ENCODE results near the gene THOC3.
"Not testable (repeated sequence)": the region's sequence is repeated elsewhere in the genome, so short reads cannot be mapped to it uniquely, and the experiment has no call there.

THOC3 gene

DNA sequence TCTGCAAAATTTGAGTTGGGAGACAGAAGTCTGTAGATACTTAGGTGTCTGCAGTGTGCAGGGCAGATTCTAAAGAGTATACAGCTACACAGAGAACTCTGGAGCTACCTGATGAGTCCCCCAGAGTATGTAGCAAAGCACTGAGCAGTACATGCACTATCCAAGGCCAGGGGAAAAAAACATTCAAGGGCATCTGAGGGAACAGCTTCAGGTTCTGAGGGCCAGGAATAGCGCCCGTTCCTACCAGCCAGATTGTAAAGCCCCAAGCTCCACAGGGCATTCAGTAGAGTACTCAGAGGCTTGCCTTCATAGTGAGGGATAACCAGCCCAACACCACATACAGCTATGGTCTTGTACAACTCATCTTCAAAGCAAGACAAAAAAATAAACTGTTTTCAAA, 27.5 kb downstream of the THOC3 start:
- DNase-seq (ENCODE audit: low read depth) = not testable (repeated sequence)

DNA sequence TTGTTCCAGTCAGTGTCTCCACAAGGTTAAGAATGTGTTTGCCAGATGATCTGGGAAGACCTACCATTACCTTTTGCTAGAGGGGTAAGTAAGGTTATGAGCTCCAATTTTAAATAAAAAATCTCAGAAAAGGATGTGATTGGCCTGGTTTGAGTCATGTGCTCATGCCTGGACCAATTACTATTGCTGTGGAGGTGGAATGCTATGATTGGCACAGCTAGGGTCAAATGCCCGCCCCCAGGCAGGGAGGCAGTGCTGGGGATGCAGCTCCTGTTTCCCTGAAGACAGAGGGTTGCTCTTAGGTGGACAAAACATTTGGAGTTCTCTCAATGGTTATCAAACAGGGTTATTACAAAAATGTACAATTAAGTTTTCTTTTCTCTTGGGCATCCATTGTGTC, 29.6 kb downstream of the THOC3 start:
- not testable (repeated sequence) for DNase-seq (ENCODE audit: low read depth)

DNA sequence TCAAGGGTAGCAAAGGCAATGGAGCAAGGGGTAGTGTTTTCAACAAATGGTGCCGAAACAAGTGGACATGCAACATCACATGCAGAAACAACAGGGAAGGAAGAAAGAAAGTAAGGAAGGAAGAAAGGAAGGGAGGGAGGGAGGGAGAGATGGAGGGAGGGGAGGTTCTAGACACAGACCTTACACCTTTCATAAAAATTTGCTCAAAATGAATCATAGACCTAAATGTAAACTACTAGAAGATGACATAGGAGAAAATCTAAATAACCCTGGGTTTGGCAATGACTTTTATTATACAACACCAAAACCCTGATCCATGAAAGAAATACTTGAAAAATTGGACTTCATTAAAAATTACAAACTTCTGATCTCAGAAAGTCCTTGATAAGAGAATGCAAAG, 39.4 kb downstream of the THOC3 start:
- DNase-seq (ENCODE audit: low read depth) = not testable (repeated sequence)

DNA sequence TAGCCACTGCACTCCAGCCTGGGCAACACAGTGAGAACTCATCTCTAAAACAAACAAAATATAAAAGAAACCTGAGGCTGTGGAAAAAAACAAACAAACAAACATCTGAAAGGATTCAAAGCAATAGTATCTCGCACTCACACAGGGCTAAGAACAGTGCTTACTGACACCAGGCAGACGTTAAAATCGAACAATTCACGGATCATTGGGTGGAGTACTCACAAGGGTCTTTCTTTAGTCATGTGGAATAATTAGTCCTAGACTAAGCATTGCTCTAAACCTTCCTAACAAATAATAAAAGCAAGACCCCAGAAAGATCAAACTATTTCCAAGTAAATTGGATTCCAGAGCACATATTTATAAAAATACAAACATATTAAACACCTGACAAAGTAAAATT, 43.0 kb downstream of the THOC3 start:
- not testable (repeated sequence) for DNase-seq (ENCODE audit: low read depth)

DNA sequence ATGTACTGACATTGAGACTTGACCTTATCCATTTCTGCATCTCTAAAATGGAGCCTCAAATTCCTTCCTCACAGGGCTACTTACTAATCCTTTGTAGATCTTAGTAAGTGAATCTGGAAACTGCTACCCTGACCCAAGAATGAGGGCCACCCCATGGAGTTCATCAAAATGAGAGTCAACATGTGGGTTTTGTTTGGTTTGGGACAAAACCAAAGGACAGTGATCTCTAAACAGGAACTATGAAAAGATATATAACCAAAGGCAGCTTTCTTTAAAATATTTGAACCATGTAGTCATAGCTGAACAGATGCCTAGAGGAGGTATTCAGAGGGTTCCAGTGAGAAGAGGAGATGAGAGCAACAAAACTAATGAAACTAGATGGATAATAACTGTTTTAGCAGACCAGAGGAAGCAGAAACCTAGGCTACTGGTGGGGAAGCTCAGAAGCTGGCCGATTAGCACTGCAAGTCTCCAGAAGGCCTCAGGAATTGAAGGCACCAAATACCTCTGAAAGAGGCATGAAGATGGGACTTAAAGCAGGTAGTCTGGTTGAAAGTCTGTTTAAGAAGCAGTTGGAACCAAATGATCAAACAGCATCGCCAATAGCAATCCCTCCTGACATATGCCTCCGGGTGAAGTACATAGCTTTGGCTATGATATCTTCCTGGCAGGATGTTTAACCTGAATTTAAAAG, 45.8 kb downstream of the THOC3 start:
- peak; percentile 89 for DNase-seq (ENCODE audit: low read depth)

DNA sequence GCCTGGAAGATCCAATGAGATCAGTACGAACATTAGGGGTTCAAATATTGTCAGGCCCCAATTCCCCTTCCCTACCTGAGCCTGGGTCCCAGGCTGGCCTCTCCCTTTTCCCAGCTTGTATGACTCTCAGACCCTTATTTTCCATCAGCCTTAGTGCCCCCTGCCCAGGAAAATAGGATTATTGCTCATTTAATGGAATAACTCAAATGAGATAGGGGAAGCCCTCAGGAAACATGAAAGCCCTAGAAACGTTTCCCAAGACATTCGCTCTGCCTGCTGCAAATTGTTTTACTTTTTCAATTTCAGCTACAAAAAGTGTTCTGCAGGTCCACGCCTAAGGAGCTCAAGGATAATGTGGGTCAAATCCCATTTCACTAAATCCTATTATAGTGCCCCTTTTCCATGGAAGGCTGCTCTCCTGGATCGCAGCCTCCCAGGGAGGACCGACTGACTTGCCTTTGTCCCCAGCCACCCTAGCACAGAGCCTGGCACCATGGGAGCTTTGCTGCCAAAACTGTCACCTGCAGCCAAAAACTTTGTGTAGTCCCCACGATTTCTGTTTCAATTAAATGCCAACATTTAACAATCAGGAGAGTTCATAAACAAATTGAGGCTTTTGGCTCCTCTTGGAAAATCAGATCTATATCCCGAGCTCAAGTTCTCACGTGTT, 46.9 kb downstream of the THOC3 start:
- DNase-seq (ENCODE audit: low read depth) = no peak

DNA sequence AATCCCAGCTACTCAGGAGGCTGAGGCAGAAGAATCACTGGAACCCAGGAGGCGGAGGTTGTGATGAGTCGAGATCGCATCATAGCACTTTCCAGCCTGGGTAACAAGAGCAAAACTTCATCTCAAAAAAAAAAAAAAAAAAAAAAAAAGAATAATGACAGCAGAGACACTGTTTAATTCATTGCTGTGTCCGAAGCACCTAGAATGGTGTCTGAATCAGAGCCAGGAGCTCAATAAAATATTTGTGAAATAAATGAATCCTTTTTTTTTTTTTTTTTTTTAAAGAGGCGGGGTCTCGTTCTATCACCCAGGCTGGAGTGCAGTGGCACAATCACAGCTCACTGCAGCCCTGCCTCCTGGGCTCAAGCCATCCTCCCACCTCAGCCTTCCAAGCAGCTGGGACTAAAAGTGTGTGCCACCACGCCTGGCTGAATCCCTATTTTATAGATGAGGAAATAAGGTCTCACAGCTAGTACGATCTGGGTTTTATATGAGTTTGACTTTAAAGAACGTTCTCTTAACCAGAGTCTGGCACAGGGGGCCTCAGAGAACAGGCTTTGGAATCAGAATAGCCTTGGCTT, 47.8 kb downstream of the THOC3 start:
- DNase-seq (ENCODE audit: low read depth) = peak; percentile 49

DNA sequence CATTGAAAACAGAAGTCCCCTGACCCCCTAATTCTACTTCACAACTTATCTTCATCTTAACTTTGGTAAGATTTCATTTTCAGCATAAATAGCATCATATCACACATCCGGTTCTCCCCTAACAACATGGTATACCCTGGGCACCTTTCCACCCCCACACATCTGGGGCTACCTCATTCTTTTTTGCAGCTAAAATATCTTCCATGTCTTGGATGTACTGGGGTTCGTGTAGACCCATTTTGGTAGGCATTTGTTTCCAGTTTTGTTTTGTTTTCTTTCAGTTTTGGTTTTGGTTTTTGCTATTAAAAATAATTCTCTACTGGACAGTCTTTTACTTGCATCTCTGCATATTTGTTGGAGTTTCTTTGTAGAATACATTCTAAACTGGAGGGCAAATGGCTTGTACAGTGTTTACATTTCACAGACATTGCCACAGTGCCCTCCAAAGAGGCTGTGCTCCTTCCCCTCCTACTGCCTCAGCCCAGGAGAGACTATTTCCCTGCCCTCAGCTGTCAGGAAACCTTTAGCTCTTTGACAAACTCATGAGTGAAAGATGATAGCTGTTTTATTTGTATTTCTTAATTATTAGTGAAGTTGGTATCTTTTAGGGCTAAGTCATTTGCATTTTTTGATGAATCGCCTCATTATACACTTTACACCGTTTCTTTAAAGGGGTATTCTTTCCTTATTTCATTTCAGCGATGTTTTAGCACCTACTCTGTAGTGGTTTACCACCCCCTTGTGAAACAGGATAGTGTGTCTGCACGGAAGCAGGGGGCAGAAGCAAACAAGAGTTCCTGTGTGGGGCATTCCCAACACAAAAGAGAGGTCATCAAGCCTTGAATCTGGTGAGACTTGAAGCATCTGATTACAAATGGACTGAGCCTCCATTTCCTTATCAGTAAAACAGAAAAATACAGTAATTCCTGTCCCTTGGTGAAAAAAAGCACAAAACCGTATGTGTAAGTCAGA, 52.8 kb downstream of the THOC3 start:
- not testable (repeated sequence) for DNase-seq (ENCODE audit: low read depth)

DNA sequence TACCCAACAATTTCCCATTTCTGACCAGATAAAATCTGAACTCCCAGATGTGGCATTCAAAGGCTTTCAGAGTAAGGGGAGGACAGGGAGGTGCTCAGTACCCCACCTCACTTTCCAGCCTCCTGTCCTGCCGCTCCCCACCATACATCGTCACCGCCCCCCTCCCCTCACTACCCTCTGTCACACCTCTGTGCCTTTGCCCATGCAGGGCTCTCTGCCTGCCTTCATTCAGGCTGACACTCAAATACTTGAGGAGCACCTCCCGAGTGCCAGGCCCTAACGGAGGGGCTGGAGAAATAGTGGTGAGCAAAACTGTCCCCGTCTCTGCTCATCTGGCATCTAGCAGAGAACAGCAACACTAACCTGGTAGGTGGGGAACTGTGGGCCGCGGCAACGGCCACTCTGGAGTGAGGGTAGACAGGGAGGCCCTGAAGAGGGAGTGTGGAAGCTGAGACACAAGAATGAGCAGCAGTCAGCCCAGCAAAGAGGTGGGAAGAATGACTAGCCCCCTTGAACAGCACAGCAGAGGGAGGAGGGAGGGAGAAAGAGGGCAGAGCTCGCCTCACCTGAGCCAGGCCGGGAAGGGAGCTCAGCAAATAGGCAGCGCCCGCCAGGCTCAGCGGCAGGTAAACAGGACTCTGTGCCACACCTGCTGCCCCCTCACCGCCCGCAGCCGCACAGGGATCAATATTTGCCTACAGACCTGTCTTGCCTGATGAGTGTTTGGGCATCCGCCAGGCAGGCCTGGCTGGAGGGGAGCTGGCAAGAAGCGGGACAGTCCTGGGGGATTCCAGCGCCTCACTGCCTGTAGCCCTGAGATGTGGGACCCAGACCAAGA, 54.1 kb downstream of the THOC3 start:
- DNase-seq (ENCODE audit: low read depth) = not testable (repeated sequence)

DNA sequence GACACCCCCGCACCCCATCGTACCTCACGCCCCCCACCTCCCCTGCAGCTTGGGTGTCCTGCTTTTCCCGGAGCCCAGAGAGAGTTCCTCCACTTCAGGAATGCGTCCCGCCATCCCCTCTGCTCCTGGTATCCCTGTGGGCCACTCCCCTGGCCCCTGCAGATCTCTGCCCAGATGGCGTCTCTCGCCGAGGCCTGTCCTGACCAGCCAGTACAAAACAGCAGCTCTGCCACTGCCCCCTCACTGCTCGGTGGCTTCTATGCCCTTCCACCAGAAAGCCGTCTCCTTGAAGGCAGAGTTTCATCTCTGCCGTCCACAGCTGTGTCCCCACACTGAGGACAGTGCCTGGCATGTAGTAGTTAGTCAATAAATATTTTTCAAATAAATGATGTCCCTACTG, 58.0 kb downstream of the THOC3 start:
- DNase-seq (ENCODE audit: low read depth) = not testable (repeated sequence)

All from stromal cell of bone marrow (primary cell).